Measurements from ENCODE around the gene KLHL29. TPM values are rescaled to one million over a fixed set of nuclear protein-coding genes. Genes with fewer than 3 reads are reported as not detected.

KLHL29 gene
- total RNA-seq, 2 experiments from 2014 or later, result 0.23 to 0.66 TPM

GRCh38 chr2:23690421-23691105 lies 305.6 kb downstream of the KLHL29 start:
- Histone ChIP-seq H3K4me3 (ENCODE audit: low read depth, low read length, poor library complexity, severe bottlenecking) (no peak overlapping the region), H2AFZ (ENCODE audit: low read length) (no peak overlapping the region), H3K9me3 (ENCODE audit: low read length) (no peaks in the 10 kb centered on the region), H3K4me1 (ENCODE audit: insufficient read depth, low read length, poor library complexity, severe bottlenecking) (no peaks in the 10 kb centered on the region), H3K36me3 (ENCODE audit: insufficient read depth, low read length) (no peaks in the 10 kb centered on the region), H4K20me1 (ENCODE audit: insufficient read depth, low read length) (no peaks in the 10 kb centered on the region), H3K27ac (ENCODE audit: low read depth, low read length, poor library complexity, severe bottlenecking) (no peak overlapping the region), H3K79me2 (ENCODE audit: insufficient read depth, low read depth, low read length) (no peaks in the 10 kb centered on the region), H3K9me2 (ENCODE audit: insufficient read depth, low read length) (no peaks in the 10 kb centered on the region), H3K4me2 (ENCODE audit: low read length) (no peak overlapping the region)
- intact Hi-C loops (cut with micrococcal nuclease; ENCODE audit: unreplicated experiment), result no loop called here
- ChIA-PET CTCF (ENCODE audit: unreplicated experiment) (no interaction called here), POLR2A (no interaction called here)
- DNase-seq (ENCODE audit: low spot score), result no peak
- BruUV-seq (replicated peaks), result no TSS peak
- TF ChIP-seq, protein P1, sequence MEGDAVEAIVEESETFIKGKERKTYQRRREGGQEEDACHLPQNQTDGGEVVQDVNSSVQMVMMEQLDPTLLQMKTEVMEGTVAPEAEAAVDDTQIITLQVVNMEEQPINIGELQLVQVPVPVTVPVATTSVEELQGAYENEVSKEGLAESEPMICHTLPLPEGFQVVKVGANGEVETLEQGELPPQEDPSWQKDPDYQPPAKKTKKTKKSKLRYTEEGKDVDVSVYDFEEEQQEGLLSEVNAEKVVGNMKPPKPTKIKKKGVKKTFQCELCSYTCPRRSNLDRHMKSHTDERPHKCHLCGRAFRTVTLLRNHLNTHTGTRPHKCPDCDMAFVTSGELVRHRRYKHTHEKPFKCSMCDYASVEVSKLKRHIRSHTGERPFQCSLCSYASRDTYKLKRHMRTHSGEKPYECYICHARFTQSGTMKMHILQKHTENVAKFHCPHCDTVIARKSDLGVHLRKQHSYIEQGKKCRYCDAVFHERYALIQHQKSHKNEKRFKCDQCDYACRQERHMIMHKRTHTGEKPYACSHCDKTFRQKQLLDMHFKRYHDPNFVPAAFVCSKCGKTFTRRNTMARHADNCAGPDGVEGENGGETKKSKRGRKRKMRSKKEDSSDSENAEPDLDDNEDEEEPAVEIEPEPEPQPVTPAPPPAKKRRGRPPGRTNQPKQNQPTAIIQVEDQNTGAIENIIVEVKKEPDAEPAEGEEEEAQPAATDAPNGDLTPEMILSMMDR (conservative IDR thresholded peaks at IDR 0.05; ENCODE audit: low read length), result no peak
- no peak for TF ChIP-seq EZH2phosphoT487 (IDR thresholded peaks at IDR 0.05; ENCODE audit: borderline replicate concordance, low read depth, low read length)

GRCh38 chr2:23691106-23691470 lies 306.1 kb downstream of the KLHL29 start:
- Histone ChIP-seq H3K4me1 (ENCODE audit: insufficient read depth, low read length, poor library complexity, severe bottlenecking) (no peaks in the 10 kb centered on the region), H3K9me2 (ENCODE audit: insufficient read depth, low read length) (no peaks in the 10 kb centered on the region), H3K79me2 (ENCODE audit: insufficient read depth, low read depth, low read length) (no peaks in the 10 kb centered on the region), H3K4me3 (ENCODE audit: low read depth, low read length, poor library complexity, severe bottlenecking) (no peak overlapping the region), H3K9me3 (ENCODE audit: low read length) (no peaks in the 10 kb centered on the region), H3K36me3 (ENCODE audit: insufficient read depth, low read length) (no peaks in the 10 kb centered on the region), H3K27ac (ENCODE audit: low read depth, low read length, poor library complexity, severe bottlenecking) (no peak overlapping the region), H3K4me2 (ENCODE audit: low read length) (no peak overlapping the region), H4K20me1 (ENCODE audit: insufficient read depth, low read length) (no peaks in the 10 kb centered on the region), H2AFZ (ENCODE audit: low read length) (no peak overlapping the region)
- no peak for DNase-seq (ENCODE audit: low spot score)
- intact Hi-C loops (cut with micrococcal nuclease; ENCODE audit: unreplicated experiment), result no loop called here
- ChIA-PET POLR2A (no interaction called here), CTCF (ENCODE audit: unreplicated experiment) (no interaction called here)
- TF ChIP-seq EZH2phosphoT487 (IDR thresholded peaks at IDR 0.05; ENCODE audit: borderline replicate concordance, low read depth, low read length), result no peak
- TF ChIP-seq, protein P1 (conservative IDR thresholded peaks at IDR 0.05; ENCODE audit: low read length), result no peak
- BruUV-seq (replicated peaks), result no TSS peak

- no TSS peak for BruUV-seq (replicated peaks)
- Histone ChIP-seq H3K4me3 (ENCODE audit: low read depth, low read length, poor library complexity, severe bottlenecking) (no peak overlapping the region), H3K4me1 (ENCODE audit: insufficient read depth, low read length, poor library complexity, severe bottlenecking) (no peaks in the 10 kb centered on the region), H3K9me2 (ENCODE audit: insufficient read depth, low read length) (no peaks in the 10 kb centered on the region), H3K9me3 (ENCODE audit: low read length) (no peaks in the 10 kb centered on the region), H3K36me3 (ENCODE audit: insufficient read depth, low read length) (no peaks in the 10 kb centered on the region), H3K79me2 (ENCODE audit: insufficient read depth, low read depth, low read length) (no peaks in the 10 kb centered on the region), H2AFZ (ENCODE audit: low read length) (no peak overlapping the region), H3K4me2 (ENCODE audit: low read length) (no peak overlapping the region), H4K20me1 (ENCODE audit: insufficient read depth, low read length) (no peaks in the 10 kb centered on the region), H3K27ac (ENCODE audit: low read depth, low read length, poor library complexity, severe bottlenecking) (no peak overlapping the region)
- intact Hi-C loops (cut with micrococcal nuclease; ENCODE audit: unreplicated experiment), result no loop called here
- no peak for DNase-seq (ENCODE audit: low spot score)
- POLR2A ChIA-PET, result no interaction called here
- CTCF ChIA-PET (ENCODE audit: unreplicated experiment), result no interaction called here
- TF ChIP-seq, protein P1 (conservative IDR thresholded peaks at IDR 0.05; ENCODE audit: low read length), result no peak
- TF ChIP-seq EZH2phosphoT487 (IDR thresholded peaks at IDR 0.05; ENCODE audit: borderline replicate concordance, low read depth, low read length), result no peak
Observed at GRCh38 chr2:23691565-23691964, 306.6 kb downstream of the KLHL29 start.

Data from OCI-LY7 (cell line).